ENCODE results near the gene IDE. TPM values are rescaled to one million over a fixed set of nuclear protein-coding genes. Genes with fewer than 3 reads are reported as not detected.

IDE gene
- 19.6 and 21.5 TPM in 2 replicates for total RNA-seq

DNA sequence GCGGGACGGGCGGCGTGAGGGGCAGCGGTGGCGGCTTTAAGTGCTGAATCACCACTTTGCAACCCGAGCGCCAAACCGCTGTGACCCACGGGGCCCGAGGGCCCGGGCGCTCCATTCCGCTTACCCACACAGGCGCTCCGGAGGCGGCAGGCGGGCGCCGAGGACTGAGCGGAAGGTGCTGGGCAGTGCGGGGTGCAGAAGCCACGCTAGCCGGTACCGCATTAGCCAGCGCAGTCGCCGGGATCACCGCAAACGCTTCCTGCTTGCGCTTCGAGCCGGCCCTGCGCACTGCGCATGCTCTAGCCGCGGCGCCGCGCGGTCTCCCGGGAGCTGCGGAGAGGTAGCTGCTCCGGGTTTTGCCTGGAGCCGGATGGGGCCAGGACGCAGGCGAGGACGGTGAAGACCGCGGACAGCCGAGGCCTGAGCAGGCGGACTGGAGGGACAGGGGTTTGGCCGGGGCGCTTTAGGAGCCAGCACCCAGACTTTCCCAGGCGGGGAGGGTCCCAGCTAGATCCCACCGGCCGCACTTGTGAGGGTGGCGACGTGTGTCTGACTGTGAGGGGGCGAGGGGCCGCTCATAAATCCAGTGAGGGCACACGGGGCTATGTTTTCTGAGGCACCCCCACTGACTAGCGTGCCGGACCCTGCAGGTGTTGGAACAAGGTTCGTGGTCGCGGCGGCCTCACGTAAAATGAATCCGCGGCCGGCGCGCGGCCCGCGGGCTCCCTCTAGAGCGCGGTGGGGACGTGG lies at the start of gene IDE:
Gene IDE, minus strand, starts transcription at position 296 of the 750 bp plus-strand sequence. Its CDS starts 74 bp downstream, at position 222.

DNA sequence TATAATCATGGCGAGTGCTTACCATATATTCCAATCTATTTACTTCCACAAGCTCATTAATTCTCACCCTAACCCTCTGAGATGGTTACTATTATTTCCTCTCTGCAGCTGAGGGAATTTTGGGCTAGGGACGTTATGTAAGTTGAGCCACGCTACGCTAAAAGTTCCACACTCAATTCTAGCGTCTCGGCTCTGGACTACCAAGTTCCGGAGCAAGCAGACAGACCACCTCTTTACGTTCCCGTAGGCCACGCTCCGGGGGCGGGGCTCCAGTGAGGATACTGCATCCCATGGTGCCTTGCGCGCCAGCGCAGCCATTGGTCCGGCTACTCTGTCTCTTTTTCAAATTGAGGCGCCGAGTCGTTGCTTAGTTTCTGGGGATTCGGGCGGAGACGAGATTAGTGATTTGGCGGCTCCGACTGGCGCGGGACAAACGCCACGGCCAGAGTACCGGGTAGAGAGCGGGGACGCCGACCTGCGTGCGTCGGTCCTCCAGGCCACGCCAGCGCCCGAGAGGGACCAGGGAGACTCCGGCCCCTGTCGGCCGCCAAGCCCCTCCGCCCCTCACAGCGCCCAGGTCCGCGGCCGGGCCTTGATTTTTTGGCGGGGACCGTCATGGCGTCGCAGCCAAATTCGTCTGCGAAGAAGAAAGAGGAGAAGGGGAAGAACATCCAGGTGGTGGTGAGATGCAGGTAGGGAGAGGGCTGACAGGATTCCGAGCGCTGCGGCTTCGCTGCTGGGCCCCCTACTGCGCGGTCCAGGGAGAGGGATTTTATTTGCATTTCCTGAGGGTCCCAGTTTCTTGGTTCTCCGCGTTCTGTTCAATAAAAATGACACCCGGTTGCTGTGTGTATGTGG lies 19.1 kb upstream of the IDE start, which contains the start of gene KIF11:
Gene KIF11, plus strand, starts transcription at position 370 of the 858 bp plus-strand sequence. Its CDS starts 246 bp downstream, at position 616.

Other genes with a start within 250 kb of the IDE start
- 2.2 and 34.2 TPM in 2 replicates for gene KIF11, start 19.0 kb upstream of the IDE start, total RNA-seq
- gene HHEX, start 115.9 kb upstream of the IDE start, total RNA-seq: 0.65 and 0.89 TPM in 2 replicates

Data from mesangial cell (primary cell).